Chondrocyte (in vitro differentiated cells): ENCODE results near the gene DLG2. TPM values are rescaled to one million over a fixed set of nuclear protein-coding genes. Genes with fewer than 3 reads are reported as not detected.

Source experiments
- DNase-seq: peaks from one replicate; pipeline ENCODE4 v3.0.0; 2021; ENCODE audit warnings: mixed read lengths, low spot score
- H3K27ac Mint-ChIP-seq: one replicate; pipeline ENCODE4 v1.8.0; 2021; ENCODE audit warnings: mild to moderate bottlenecking, moderate library complexity, mixed read lengths; ENCODE audit not compliant: unreplicated experiment
- H3K27me3 Mint-ChIP-seq: 2 replicates; pipeline ENCODE4 v1.8.0; 2021; ENCODE audit warnings: low read depth, mixed read lengths
- H3K36me3 Mint-ChIP-seq: 2 replicates; pipeline ENCODE4 v1.8.0; 2021; ENCODE audit warnings: low read depth, mixed read lengths
- H3K4me1 Mint-ChIP-seq: 2 replicates; pipeline ENCODE4 v1.8.0; 2021; ENCODE audit warnings: low read depth, mild to moderate bottlenecking, mixed read lengths
- H3K4me3 Mint-ChIP-seq: one replicate; pipeline ENCODE4 v1.8.0; 2021; ENCODE audit warnings: mild to moderate bottlenecking, moderate library complexity, mixed read lengths; ENCODE audit not compliant: unreplicated experiment
- H3K9me3 Mint-ChIP-seq: 2 replicates; pipeline ENCODE4 v1.8.0; 2021; ENCODE audit warnings: low read depth, mixed read lengths
- total RNA-seq: library from RNA; stranded (reverse); gene quantifications from 3 replicates; pipeline ENCODE4 v1.2.1, GENCODE V29; 2021
- TF ChIP-seq, protein P1 (sequence below): fragments of 200-600 bp; sonication (generic); IDR thresholded peaks from 2 replicates; pipeline ENCODE4 v1.5.0; 2021; ENCODE audit warnings: antibody characterized with exemption, mild to moderate bottlenecking, moderate library complexity

Gene DLG2
- total RNA-seq, 1 donor from 2014 or later: 1.3 TPM

DNA sequence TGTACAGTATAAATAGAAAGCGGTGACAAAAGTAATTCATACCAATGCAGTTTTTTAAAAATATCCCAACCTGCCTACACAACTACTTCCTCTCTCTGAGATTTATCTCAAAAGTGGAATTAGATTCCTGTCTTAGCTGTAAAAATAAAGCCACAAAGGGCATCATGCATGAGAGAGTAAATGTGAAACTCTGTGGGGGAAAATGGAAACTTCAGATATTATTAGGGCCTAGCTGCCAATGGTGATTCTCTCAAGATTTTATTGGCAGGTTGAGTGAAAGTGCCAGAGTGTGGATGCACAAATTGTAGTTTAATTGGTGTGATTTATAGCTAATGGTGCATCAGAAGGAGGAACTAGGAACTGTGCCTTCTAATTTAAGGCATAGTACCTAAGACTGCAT, 1984.0 kb downstream of the DLG2 start:
- Mint-ChIP-seq H3K4me3 (no peak overlapping the region), H3K36me3 (no peaks in the 10 kb centered on the region), H3K9me3 (no peaks in the 10 kb centered on the region), H3K27ac (no peak overlapping the region), H3K27me3 (peaks cover 17% of the 10 kb centered on the region), H3K4me1 (no peaks in the 10 kb centered on the region)
- DNase-seq: no peak
- TF ChIP-seq, protein P1, sequence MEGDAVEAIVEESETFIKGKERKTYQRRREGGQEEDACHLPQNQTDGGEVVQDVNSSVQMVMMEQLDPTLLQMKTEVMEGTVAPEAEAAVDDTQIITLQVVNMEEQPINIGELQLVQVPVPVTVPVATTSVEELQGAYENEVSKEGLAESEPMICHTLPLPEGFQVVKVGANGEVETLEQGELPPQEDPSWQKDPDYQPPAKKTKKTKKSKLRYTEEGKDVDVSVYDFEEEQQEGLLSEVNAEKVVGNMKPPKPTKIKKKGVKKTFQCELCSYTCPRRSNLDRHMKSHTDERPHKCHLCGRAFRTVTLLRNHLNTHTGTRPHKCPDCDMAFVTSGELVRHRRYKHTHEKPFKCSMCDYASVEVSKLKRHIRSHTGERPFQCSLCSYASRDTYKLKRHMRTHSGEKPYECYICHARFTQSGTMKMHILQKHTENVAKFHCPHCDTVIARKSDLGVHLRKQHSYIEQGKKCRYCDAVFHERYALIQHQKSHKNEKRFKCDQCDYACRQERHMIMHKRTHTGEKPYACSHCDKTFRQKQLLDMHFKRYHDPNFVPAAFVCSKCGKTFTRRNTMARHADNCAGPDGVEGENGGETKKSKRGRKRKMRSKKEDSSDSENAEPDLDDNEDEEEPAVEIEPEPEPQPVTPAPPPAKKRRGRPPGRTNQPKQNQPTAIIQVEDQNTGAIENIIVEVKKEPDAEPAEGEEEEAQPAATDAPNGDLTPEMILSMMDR: no peak

DNA sequence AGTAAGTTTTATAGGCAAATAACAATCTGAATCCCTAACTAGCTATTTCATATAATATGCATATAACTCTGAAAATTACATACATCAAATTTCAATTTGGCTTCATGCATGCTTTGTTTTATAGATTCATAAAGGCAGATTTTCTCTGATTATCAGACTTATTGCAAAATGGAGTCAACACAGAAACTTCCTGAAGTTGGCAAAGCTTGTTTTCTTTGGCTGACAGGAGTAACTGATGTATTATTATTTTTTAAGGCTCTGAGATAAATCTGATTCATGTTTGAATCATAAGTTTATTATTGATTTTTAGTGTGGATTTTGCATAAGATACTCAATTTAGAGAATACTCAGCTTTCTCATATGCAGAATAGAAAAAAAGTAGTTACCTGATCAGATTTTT, 1984.6 kb downstream of the DLG2 start:
- DNase-seq: no peak
- H3K27me3 Mint-ChIP-seq: peaks cover 19% of the 10 kb centered on the region
- TF ChIP-seq, protein P1: no peak
- no peak overlapping the region for H3K27ac Mint-ChIP-seq
- no peaks in the 10 kb centered on the region for H3K4me1 Mint-ChIP-seq
- H3K36me3 Mint-ChIP-seq: no peaks in the 10 kb centered on the region
- H3K4me3 Mint-ChIP-seq: no peak overlapping the region
- H3K9me3 Mint-ChIP-seq: no peaks in the 10 kb centered on the region

DNA sequence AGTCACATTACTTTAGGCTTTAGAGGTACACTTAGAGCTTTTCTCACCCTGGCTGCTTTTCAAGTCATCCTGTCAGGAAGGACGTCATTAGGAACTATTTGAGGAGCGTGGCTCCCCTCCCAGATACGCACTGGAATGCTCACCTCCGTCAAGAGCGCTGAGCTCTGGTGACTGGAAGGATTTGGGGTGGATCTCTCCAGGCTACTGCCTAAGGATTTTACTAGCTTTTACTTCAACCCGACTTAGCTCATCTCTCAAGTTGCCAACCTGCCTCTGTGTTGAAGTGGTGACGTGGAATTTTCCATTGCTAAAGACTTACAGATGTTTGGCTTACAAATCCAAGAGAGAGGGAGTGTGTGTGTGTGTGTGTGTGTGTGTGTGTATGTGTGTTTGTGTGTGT, 1985.6 kb downstream of the DLG2 start:
- Mint-ChIP-seq H3K36me3 (no peaks in the 10 kb centered on the region), H3K27me3 (peaks cover 17% of the 10 kb centered on the region), H3K9me3 (no peaks in the 10 kb centered on the region), H3K4me3 (no peak overlapping the region), H3K27ac (no peak overlapping the region), H3K4me1 (no peaks in the 10 kb centered on the region)
- TF ChIP-seq, protein P1: no peak
- no peak for DNase-seq

DNA sequence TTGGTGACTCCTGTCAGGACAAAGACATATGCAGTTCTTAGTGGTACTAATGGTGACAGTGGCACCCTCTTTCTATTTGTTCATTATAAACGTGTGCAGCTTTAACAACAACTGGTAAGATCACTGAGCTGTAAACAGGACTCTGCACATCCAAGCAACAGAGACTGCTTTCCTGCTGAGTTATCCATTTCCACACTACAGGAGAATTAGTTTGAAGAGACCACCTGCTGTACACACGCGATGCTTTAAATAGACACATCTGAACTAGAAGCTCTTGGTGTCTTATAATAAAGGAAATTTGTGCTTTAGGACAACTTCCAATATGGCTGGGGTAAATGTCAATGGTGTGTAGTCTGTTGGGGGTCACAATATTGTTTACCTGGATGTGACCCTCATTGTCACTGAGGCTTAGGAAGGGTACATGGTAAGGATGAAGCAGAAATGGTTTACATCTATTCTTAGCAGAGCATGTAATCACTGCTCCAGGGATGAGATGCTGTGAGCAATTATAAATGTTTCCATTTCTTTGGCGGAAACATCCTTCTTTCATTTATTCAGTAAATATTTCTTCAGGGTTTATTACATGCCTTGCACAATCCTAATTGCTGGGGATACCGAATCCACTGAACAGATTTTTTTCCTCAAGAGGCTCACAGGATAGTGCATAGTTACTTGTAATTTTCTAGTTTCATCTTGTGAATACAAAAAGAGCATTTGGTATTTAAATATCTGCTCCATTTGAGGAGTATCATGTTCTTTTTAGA, 1987.0 kb downstream of the DLG2 start:
- TF ChIP-seq, protein P1: no peak
- Mint-ChIP-seq H3K9me3 (no peaks in the 10 kb centered on the region), H3K4me3 (no peak overlapping the region), H3K36me3 (no peaks in the 10 kb centered on the region), H3K4me1 (no peaks in the 10 kb centered on the region), H3K27me3 (peaks cover 20% of the 10 kb centered on the region), H3K27ac (no peak overlapping the region)
- DNase-seq: no peak

DNA sequence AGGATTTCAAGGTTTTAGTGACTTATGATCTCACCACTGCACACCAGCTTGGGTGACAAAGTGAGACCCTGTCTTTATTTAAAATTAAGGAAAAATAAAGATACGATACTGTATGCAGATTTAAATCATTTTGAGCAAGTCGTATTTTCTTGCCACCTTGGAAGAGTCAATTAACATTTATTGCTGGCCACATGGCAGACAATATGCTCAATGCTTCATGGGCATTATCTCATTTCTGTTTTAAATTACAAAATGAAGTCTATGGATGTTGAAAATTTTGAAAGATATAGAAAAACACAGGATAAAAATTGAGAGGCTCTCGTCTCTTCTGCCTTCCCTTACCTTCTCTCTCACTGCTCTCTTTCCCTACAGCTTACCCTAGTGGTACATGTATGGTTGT, 1992.0 kb downstream of the DLG2 start:
- H3K4me1 Mint-ChIP-seq: no peaks in the 10 kb centered on the region
- DNase-seq: no peak
- H3K27ac Mint-ChIP-seq: no peak overlapping the region
- TF ChIP-seq, protein P1: no peak
- H3K9me3 Mint-ChIP-seq: no peaks in the 10 kb centered on the region
- H3K27me3 Mint-ChIP-seq: peaks cover 19% of the 10 kb centered on the region
- no peak overlapping the region for H3K4me3 Mint-ChIP-seq
- no peaks in the 10 kb centered on the region for H3K36me3 Mint-ChIP-seq
